Measurements from ENCODE around the gene CYP4F22. TPM values are rescaled to one million over a fixed set of nuclear protein-coding genes. Genes with fewer than 3 reads are reported as not detected.
A peak's percentile ranks its signal among the peaks of the same experiment; 100 is the strongest.
"Not testable (repeated sequence)": the region's sequence is repeated elsewhere in the genome, so short reads cannot be mapped to it uniquely, and the experiment has no call there.

CYP4F22 gene
- polyA plus RNA-seq, 6 donors from 2014 or later, result not detected

- DNase-seq, result no peak
- Mint-ChIP-seq H3K27ac (no peak overlapping the region), H3K4me1 (no peaks in the 10 kb centered on the region), H3K4me3 (no peak overlapping the region), H3K36me3 (no peaks in the 10 kb centered on the region), H3K27me3 (peaks cover 25 to 40% (median 33%) of the 10 kb centered on the region in 3 donors), H3K9me3 (no peaks in the 10 kb centered on the region)
- ATAC-seq (ENCODE audit: low read depth in 2 of 2), result no peak
Measured at GRCh38 chr19:15576526-15577156, 68.3 kb downstream of the CYP4F22 start.

- H3K4me3 Mint-ChIP-seq, result no peak overlapping the region
- no peak overlapping the region for H3K27ac Mint-ChIP-seq
- no peak for ATAC-seq (ENCODE audit: low read depth in 2 of 2)
Measured at GRCh38 chr19:15577184-15577771, 69.0 kb downstream of the CYP4F22 start.

GRCh38 chr19:15583346-15583745, 75.0 kb downstream of the CYP4F22 start:
- Mint-ChIP-seq H3K36me3 (no peaks in the 10 kb centered on the region), H3K27me3 (peaks cover 15 to 46% (median 28%) of the 10 kb centered on the region in 3 donors), H3K4me3 (no peak overlapping the region), H3K4me1 (peaks cover 4 to 7% (median 7%) of the 10 kb centered on the region in 3 donors), H3K27ac (peak overlapping the region in 1 of 6 donors; percentile 32), H3K9me3 (no peaks in the 10 kb centered on the region)
- no peak for DNase-seq
- no peak for ATAC-seq (ENCODE audit: low read depth in 2 of 2)

More at GRCh38 chr19:15577184-15577771, 69.0 kb downstream of the CYP4F22 start:
- Mint-ChIP-seq H3K9me3 (no peaks in the 10 kb centered on the region), H3K27me3 (peaks cover 20 to 38% (median 27%) of the 10 kb centered on the region in 3 donors), H3K36me3 (no peaks in the 10 kb centered on the region), H3K4me1 (no peaks in the 10 kb centered on the region)
- DNase-seq, result no peak

GRCh38 chr19:15584095-15584494, 75.8 kb downstream of the CYP4F22 start:
- peaks cover 4 to 7% (median 7%) of the 10 kb centered on the region in 3 donors for H3K4me1 Mint-ChIP-seq
- no peaks in the 10 kb centered on the region for H3K9me3 Mint-ChIP-seq
- DNase-seq (no peak), ATAC-seq (ENCODE audit: low read depth in 2 of 2) (no peak)
- peaks cover 15 to 46% (median 28%) of the 10 kb centered on the region in 3 donors for H3K27me3 Mint-ChIP-seq
- no peaks in the 10 kb centered on the region for H3K36me3 Mint-ChIP-seq
- peak overlapping the region in 1 of 6 donors; percentile 32 for H3K27ac Mint-ChIP-seq
- H3K4me3 Mint-ChIP-seq, result peak overlapping the region in 2 of 8 donors; percentile 26 to 53

GRCh38 chr19:15584541-15585115, 76.3 kb downstream of the CYP4F22 start:
- Mint-ChIP-seq H3K4me3 (peak overlapping the region in 3 of 8 donors; percentile 26 to 63 (median 53)), H3K27me3 (peaks cover 15 to 48% (median 29%) of the 10 kb centered on the region in 3 donors), H3K27ac (peak overlapping the region in 2 of 6 donors; percentile 14 to 38), H3K36me3 (no peaks in the 10 kb centered on the region), H3K4me1 (peaks cover 4 to 7% (median 7%) of the 10 kb centered on the region in 3 donors), H3K9me3 (no peaks in the 10 kb centered on the region)
- DNase-seq, result peak; percentile 65
- ATAC-seq (ENCODE audit: low read depth in 2 of 2), result peak; percentile 88 to 94

GRCh38 chr19:15587663-15588062, 79.3 kb downstream of the CYP4F22 start:
- DNase-seq, result no peak
- Mint-ChIP-seq H3K36me3 (no peaks in the 10 kb centered on the region), H3K27me3 (peaks cover 16 to 55% (median 26%) of the 10 kb centered on the region in 3 donors), H3K4me1 (peaks cover 4 to 7% (median 7%) of the 10 kb centered on the region in 3 donors), H3K4me3 (peak overlapping the region in 1 of 8 donors; percentile 2), H3K9me3 (peaks cover 0 to 6% (median 0%) of the 10 kb centered on the region in 7 donors), H3K27ac (peak overlapping the region in 1 of 6 donors; percentile 19)
- no peak for ATAC-seq (ENCODE audit: low read depth in 2 of 2)

GRCh38 chr19:15588265-15588664, 79.9 kb downstream of the CYP4F22 start:
- no peaks in the 10 kb centered on the region for H3K36me3 Mint-ChIP-seq
- no peak for DNase-seq
- peaks cover 20 to 55% (median 32%) of the 10 kb centered on the region in 3 donors for H3K27me3 Mint-ChIP-seq
- no peak for ATAC-seq (ENCODE audit: low read depth in 2 of 2)
- peaks cover 4 to 7% (median 7%) of the 10 kb centered on the region in 3 donors for H3K4me1 Mint-ChIP-seq
- peak overlapping the region in 1 of 6 donors; percentile 5 for H3K27ac Mint-ChIP-seq
- peaks cover 0 to 11% (median 0%) of the 10 kb centered on the region in 7 donors for H3K9me3 Mint-ChIP-seq
- H3K4me3 Mint-ChIP-seq, result no peak overlapping the region

GRCh38 chr19:15589760-15590451, 81.6 kb downstream of the CYP4F22 start:
- no peak for DNase-seq
- Mint-ChIP-seq H3K27ac (peak overlapping the region in 2 of 6 donors; percentile 18 to 64), H3K4me3 (peak overlapping the region in 1 of 8 donors; percentile 48), H3K4me1 (peaks cover 1 to 3% (median 2%) of the 10 kb centered on the region in 3 donors), H3K9me3 (peaks cover 0 to 13% (median 0%) of the 10 kb centered on the region in 7 donors), H3K36me3 (no peaks in the 10 kb centered on the region), H3K27me3 (peaks cover 29 to 55% (median 41%) of the 10 kb centered on the region in 3 donors)
- ATAC-seq (ENCODE audit: low read depth in 2 of 2), result no peak

- DNase-seq (no peak), ATAC-seq (ENCODE audit: low read depth in 2 of 2) (no peak)
- Mint-ChIP-seq H3K27me3 (peaks cover 26 to 64% (median 47%) of the 10 kb centered on the region in 3 donors), H3K9me3 (peaks cover 0 to 27% (median 7%) of the 10 kb centered on the region in 7 donors), H3K4me1 (no peaks in the 10 kb centered on the region), H3K36me3 (no peaks in the 10 kb centered on the region), H3K27ac (no peak overlapping the region), H3K4me3 (no peak overlapping the region)
Measured at GRCh38 chr19:15591796-15592195, 83.5 kb downstream of the CYP4F22 start.

- not testable (repeated sequence) for H3K27ac Mint-ChIP-seq; DNase-seq; H3K36me3 Mint-ChIP-seq; H3K4me3 Mint-ChIP-seq; H3K4me1 Mint-ChIP-seq; ATAC-seq (ENCODE audit: low read depth in 2 of 2)
- Mint-ChIP-seq H3K9me3 (peaks cover 0 to 29% (median 14%) of the 10 kb centered on the region in 7 donors), H3K27me3 (peaks cover 26 to 64% (median 47%) of the 10 kb centered on the region in 3 donors)
Measured at GRCh38 chr19:15592506-15592905, 84.2 kb downstream of the CYP4F22 start.

GRCh38 chr19:15593766-15594165, 85.4 kb downstream of the CYP4F22 start:
- not testable (repeated sequence) for H3K4me1 Mint-ChIP-seq; DNase-seq; H3K27ac Mint-ChIP-seq; H3K36me3 Mint-ChIP-seq; ATAC-seq (ENCODE audit: low read depth in 2 of 2); H3K4me3 Mint-ChIP-seq
- H3K27me3 Mint-ChIP-seq, result peaks cover 26 to 58% (median 47%) of the 10 kb centered on the region in 3 donors
- H3K9me3 Mint-ChIP-seq, result peaks cover 0 to 29% (median 15%) of the 10 kb centered on the region in 7 donors

- ATAC-seq (ENCODE audit: low read depth in 2 of 2), result no peak
Measured at GRCh38 chr19:15595069-15595468, 86.7 kb downstream of the CYP4F22 start.

More at GRCh38 chr19:15595069-15595468, 86.7 kb downstream of the CYP4F22 start:
- peaks cover 0 to 29% (median 15%) of the 10 kb centered on the region in 7 donors for H3K9me3 Mint-ChIP-seq
- H3K27ac Mint-ChIP-seq, result no peak overlapping the region
- no peak for DNase-seq
- no peaks in the 10 kb centered on the region for H3K36me3 Mint-ChIP-seq
- H3K4me1 Mint-ChIP-seq, result no peaks in the 10 kb centered on the region
- H3K4me3 Mint-ChIP-seq, result peak overlapping the region in 1 of 8 donors; percentile 1
- H3K27me3 Mint-ChIP-seq, result peaks cover 21 to 51% (median 41%) of the 10 kb centered on the region in 3 donors

Measured in naive B cell (primary cell).